GM18502 (cell line): Measurements from ENCODE around the gene PLSCR3.
A peak's percentile ranks its signal among the peaks of the same experiment; 100 is the strongest.

Experiments used
- ATAC-seq: cut with Tn5 transposase; IDR thresholded peaks from one replicate; pipeline ENCODE4 v1.9.1; 2021; ENCODE audit warnings: mild to moderate bottlenecking; ENCODE audit not compliant: unreplicated experiment, poor library complexity

PLSCR3 gene

GRCh38 chr17:7407485-7408251 lies 13.3 kb upstream of the PLSCR3 start, which contains the start of gene NLGN2:
Gene NLGN2 (plus strand): TSS chr17:7407845. CDS start chr17:7408256, 411 bp downstream.
- ATAC-seq, result no peak

GRCh38 chr17:7407082-7407481 lies 12.8 kb upstream of the PLSCR3 start:
- ATAC-seq, result no peak

- no peak for ATAC-seq
Observed at GRCh38 chr17:7406235-7406825, 12.0 kb upstream of the PLSCR3 start.

- no peak for ATAC-seq
Observed at GRCh38 chr17:7405350-7406234, 11.3 kb upstream of the PLSCR3 start.

- peak; percentile 9 for ATAC-seq
Observed at GRCh38 chr17:7404737-7405349, 10.5 kb upstream of the PLSCR3 start.

- peak; percentile 87 for ATAC-seq
Observed at GRCh38 chr17:7403977-7404736, 9.8 kb upstream of the PLSCR3 start, which contains the start of gene TMEM256. Gene TMEM256 (minus strand): TSS chr17:7404097. CDS start chr17:7404084, 13 bp downstream.

GRCh38 chr17:7403727-7403976 lies 9.3 kb upstream of the PLSCR3 start:
- ATAC-seq, result peak; percentile 36

- no peak for ATAC-seq
Observed at GRCh38 chr17:7403043-7403726, 8.9 kb upstream of the PLSCR3 start.

GRCh38 chr17:7398612-7399011 lies 4.3 kb upstream of the PLSCR3 start:
- no peak for ATAC-seq

GRCh38 chr17:7396147-7396546 lies 1.8 kb upstream of the PLSCR3 start:
- no peak for ATAC-seq

- peak; percentile 46 for ATAC-seq
Observed at GRCh38 chr17:7393613-7394451, 493 bp downstream of the PLSCR3 start.

GRCh38 chr17:7392696-7393612 lies 1.4 kb downstream of the PLSCR3 start:
- no peak for ATAC-seq

- no peak for ATAC-seq
Observed at GRCh38 chr17:7391307-7391706, 3.0 kb downstream of the PLSCR3 start.

- no peak for ATAC-seq
Observed at GRCh38 chr17:7389924-7390910, 4.1 kb downstream of the PLSCR3 start.

GRCh38 chr17:7388856-7389255 lies 5.5 kb downstream of the PLSCR3 start:
- ATAC-seq, result no peak

- no peak for ATAC-seq
Observed at GRCh38 chr17:7384489-7385081, 9.7 kb downstream of the PLSCR3 start.
